ENCODE measurements around the gene DLK1. TPM values are rescaled to one million over a fixed set of nuclear protein-coding genes. Genes with fewer than 3 reads are reported as not detected.

Gene DLK1
- total RNA-seq, 4 donors from 2014 or later = not detected

DNA sequence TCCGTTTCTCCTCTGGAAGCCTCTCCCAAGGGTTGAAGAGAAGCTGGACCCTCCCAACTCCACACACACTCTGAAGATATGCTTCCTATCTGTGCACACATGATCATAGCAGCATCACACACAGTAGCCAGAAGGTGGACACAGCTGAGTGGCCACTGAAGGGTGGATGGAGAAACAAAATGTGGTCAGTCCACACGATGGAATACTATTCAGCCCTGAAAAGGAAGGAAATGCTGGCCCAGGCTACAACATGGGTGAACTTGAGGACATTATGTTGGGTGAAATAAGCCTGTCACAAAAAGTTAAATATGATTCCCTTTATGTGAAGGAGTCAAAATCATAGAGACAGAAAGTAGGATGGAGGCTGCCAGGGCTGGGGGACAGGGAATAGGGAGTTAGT is 43.9 kb upstream of the DLK1 start:
- intact Hi-C loops (cut with DNase I; ENCODE audit: low total_unique reads) = no loop called here
- Histone ChIP-seq H3K4me1 (peaks cover 3 to 28% (median 7%) of the 10 kb centered on the region in 4 donors), H3K9me3 (no peaks in the 10 kb centered on the region), H3K27ac (no peak overlapping the region), H3K36me3 (no peaks in the 10 kb centered on the region), H3K27me3 (no peaks in the 10 kb centered on the region), H3K4me3 (no peak overlapping the region)
- DNase-seq = no peak
- TF ChIP-seq EP300 (IDR thresholded peaks at IDR 0.05; ENCODE audit: low read depth) = no peak
- no peak for TF ChIP-seq POLR2A (IDR thresholded peaks at IDR 0.05)
- in situ Hi-C loops (cut with MboI; ENCODE audit: low pct_ligation_motif_present in 1 of 4, low pct_unique_long_range_greater_than_20kb in 1 of 4, low sequenced_read_pairs in 3 of 4) = no loop called here
- 83% methylated on average over 2 of the region's 2 CpGs; no CpG with 5 or more reads in 1 of the 2 donors for WGBS, 2 donors (ENCODE audit: low coverage in 1 of 2)

DNA sequence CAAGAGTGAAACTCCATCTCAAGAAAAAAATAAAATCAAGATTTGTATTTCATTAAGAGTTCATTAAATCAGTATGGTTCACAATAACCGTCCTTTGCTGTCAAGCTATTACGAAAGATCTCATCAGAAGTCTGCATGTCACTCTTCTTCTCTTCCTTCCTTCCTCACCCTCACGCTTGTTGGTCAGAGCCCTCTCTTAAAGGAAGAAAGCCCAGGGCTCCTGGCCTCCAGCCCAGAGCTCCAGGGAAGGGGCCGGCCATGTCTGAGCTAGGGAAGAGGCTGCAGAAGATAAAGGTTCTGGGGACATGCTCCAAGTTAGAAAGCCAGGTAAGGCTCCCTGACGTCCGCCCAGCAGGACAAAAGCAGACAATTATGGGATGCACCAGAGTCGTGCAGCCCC is 43.1 kb upstream of the DLK1 start:
- WGBS, 2 donors (ENCODE audit: low coverage in 1 of 2) = 47 to 66% methylated on average over 3 to 7 of the region's 7 CpGs
- TF ChIP-seq POLR2A (IDR thresholded peaks at IDR 0.05) (no peak), POLR2AphosphoS5 (IDR thresholded peaks at IDR 0.05) (no peak)
- TF ChIP-seq, protein P1, sequence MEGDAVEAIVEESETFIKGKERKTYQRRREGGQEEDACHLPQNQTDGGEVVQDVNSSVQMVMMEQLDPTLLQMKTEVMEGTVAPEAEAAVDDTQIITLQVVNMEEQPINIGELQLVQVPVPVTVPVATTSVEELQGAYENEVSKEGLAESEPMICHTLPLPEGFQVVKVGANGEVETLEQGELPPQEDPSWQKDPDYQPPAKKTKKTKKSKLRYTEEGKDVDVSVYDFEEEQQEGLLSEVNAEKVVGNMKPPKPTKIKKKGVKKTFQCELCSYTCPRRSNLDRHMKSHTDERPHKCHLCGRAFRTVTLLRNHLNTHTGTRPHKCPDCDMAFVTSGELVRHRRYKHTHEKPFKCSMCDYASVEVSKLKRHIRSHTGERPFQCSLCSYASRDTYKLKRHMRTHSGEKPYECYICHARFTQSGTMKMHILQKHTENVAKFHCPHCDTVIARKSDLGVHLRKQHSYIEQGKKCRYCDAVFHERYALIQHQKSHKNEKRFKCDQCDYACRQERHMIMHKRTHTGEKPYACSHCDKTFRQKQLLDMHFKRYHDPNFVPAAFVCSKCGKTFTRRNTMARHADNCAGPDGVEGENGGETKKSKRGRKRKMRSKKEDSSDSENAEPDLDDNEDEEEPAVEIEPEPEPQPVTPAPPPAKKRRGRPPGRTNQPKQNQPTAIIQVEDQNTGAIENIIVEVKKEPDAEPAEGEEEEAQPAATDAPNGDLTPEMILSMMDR (IDR thresholded peaks at IDR 0.05) = no peak
- no peak overlapping the region for H3K4me3 ChIP-seq
- no peaks in the 10 kb centered on the region for H3K27me3 ChIP-seq
- in situ Hi-C loops (cut with MboI; ENCODE audit: low pct_ligation_motif_present in 1 of 4, low pct_unique_long_range_greater_than_20kb in 1 of 4, low sequenced_read_pairs in 3 of 4) = no loop called here
- no peak overlapping the region for H3K27ac ChIP-seq
- peaks cover 0 to 19% (median 0%) of the 10 kb centered on the region in 4 donors for H3K4me1 ChIP-seq
- H3K9me3 ChIP-seq = no peaks in the 10 kb centered on the region
- DNase-seq = no peak
- H3K36me3 ChIP-seq = no peaks in the 10 kb centered on the region
- intact Hi-C loops (cut with DNase I; ENCODE audit: low total_unique reads) = no loop called here

DNA sequence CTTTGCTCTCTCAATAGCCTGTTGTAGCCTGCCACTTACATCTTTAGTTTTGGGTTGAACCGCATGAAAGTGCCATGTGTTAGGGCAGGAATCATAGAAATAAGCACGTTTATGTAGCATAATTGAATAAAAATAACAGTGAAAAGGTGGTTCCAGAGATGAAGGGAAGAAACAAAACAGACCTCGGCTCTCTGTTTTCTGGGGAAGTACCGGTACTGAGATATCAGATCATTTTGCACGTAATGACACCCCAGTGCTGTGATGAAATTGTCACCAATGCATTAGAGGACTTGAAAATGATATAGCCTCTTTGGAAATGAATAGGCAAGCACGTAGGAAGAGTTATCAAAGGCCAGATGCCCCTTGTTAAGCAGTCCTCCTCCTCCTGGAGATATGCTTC is 42.5 kb upstream of the DLK1 start:
- in situ Hi-C loops (cut with MboI; ENCODE audit: low pct_ligation_motif_present in 1 of 4, low pct_unique_long_range_greater_than_20kb in 1 of 4, low sequenced_read_pairs in 3 of 4) = no loop called here
- TF ChIP-seq, protein P1 (IDR thresholded peaks at IDR 0.05) = no peak
- no peak for TF ChIP-seq EP300 (IDR thresholded peaks at IDR 0.05; ENCODE audit: low read depth)
- TF ChIP-seq POLR2AphosphoS5 (IDR thresholded peaks at IDR 0.05) = no peak
- TF ChIP-seq POLR2A (IDR thresholded peaks at IDR 0.05) = no peak
- WGBS, 2 donors (ENCODE audit: low coverage in 1 of 2) = 67 to 72% methylated on average over 6 of the region's 6 CpGs

DNA sequence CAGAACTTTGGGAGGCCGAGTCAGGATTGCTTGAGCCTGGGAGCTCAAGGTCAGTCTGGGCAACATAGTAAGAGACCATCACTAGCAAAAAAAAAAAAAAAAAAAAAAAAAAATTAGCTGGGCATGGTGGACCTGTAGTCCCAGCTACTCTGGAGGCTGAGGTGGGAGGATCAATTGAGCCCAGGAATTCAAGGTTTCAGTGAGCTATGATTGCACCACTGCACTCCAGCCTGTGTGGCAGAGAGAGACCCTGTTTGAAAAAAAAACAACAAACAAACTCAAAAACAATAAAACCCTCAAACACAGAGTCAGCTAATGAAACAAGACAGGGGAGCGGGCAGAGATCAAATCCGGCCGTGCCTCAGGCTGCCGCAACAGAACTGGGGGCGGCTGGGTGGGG is 41.7 kb upstream of the DLK1 start:
- in situ Hi-C loops (cut with MboI; ENCODE audit: low pct_ligation_motif_present in 1 of 4, low pct_unique_long_range_greater_than_20kb in 1 of 4, low sequenced_read_pairs in 3 of 4) (no loop called here), intact Hi-C loops (cut with DNase I; ENCODE audit: low total_unique reads) (no loop called here)
- Histone ChIP-seq H3K36me3 (no peaks in the 10 kb centered on the region), H3K4me3 (no peak overlapping the region), H3K4me1 (peaks cover 0 to 9% (median 0%) of the 10 kb centered on the region in 4 donors), H3K9me3 (no peaks in the 10 kb centered on the region), H3K27me3 (no peaks in the 10 kb centered on the region), H3K27ac (no peak overlapping the region)
- 76 to 100% methylated on average over 2 to 6 of the region's 6 CpGs for WGBS, 2 donors (ENCODE audit: low coverage in 1 of 2)
- no peak for TF ChIP-seq POLR2AphosphoS5 (IDR thresholded peaks at IDR 0.05)
- TF ChIP-seq EP300 (IDR thresholded peaks at IDR 0.05; ENCODE audit: low read depth) = no peak
- TF ChIP-seq POLR2A (IDR thresholded peaks at IDR 0.05) = no peak
- TF ChIP-seq, protein P1 (IDR thresholded peaks at IDR 0.05) = no peak
- DNase-seq = no peak

More for the DNA sequence above, 42.5 kb upstream of the DLK1 start:
- H3K9me3 ChIP-seq = no peaks in the 10 kb centered on the region
- no peaks in the 10 kb centered on the region for H3K36me3 ChIP-seq
- peaks cover 0 to 16% (median 0%) of the 10 kb centered on the region in 4 donors for H3K4me1 ChIP-seq
- no peak for DNase-seq
- no peak overlapping the region for H3K27ac ChIP-seq
- H3K4me3 ChIP-seq = no peak overlapping the region
- no peaks in the 10 kb centered on the region for H3K27me3 ChIP-seq
- intact Hi-C loops (cut with DNase I; ENCODE audit: low total_unique reads) = no loop called here

DNA sequence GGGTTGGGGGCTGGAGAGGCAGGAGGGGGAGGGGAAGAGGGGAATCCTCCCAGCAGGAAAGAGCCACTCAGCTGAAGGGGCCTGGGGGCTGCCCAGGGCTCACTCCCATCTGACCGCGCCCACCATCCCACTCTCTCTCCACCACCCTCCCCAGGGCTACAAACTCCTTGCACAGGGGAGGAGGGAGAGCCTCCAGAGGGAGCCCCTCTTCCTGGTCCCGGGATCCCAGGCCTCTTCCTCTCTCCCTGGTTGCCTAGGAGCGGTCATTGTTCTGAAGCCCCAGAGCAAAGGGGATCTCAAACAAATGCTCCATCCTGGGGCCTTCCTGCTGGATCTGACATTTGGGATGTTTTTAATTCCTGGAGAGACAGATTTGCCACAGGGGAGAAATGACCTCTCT is 39.8 kb upstream of the DLK1 start:
- H3K4me3 ChIP-seq = no peak overlapping the region
- no peaks in the 10 kb centered on the region for H3K4me1 ChIP-seq
- H3K9me3 ChIP-seq = no peaks in the 10 kb centered on the region
- no peaks in the 10 kb centered on the region for H3K27me3 ChIP-seq
- DNase-seq = no peak
- WGBS, 2 donors (ENCODE audit: low coverage in 1 of 2) = 85% methylated on average over 4 of the region's 4 CpGs; no CpG with 5 or more reads in 1 of the 2 donors
- TF ChIP-seq POLR2A (IDR thresholded peaks at IDR 0.05) (no peak), EP300 (IDR thresholded peaks at IDR 0.05; ENCODE audit: low read depth) (no peak), POLR2AphosphoS5 (IDR thresholded peaks at IDR 0.05) (no peak)
- TF ChIP-seq, protein P1 (IDR thresholded peaks at IDR 0.05) = no peak
- in situ Hi-C loops (cut with MboI; ENCODE audit: low pct_ligation_motif_present in 1 of 4, low pct_unique_long_range_greater_than_20kb in 1 of 4, low sequenced_read_pairs in 3 of 4) = no loop called here
- H3K27ac ChIP-seq = no peak overlapping the region
- H3K36me3 ChIP-seq = no peaks in the 10 kb centered on the region
- intact Hi-C loops (cut with DNase I; ENCODE audit: low total_unique reads) = no loop called here

Data from transverse colon (tissue), 4 donors.